Retinal pigment epithelial cell (primary cell): ENCODE measurements around the gene CARD14.

Experiments
- DNase-seq: peaks from one replicate; pipeline ENCODE4 v3.0.0-alpha.2; 2010; ENCODE audit warnings: low read depth
- H3K4me3 ChIP-seq: 2 replicates; pipeline ENCODE4 v1.5.1; 2011; ENCODE audit warnings: mild to moderate bottlenecking, low read length, control low read depth, moderate library complexity
- TF ChIP-seq, protein P1 (sequence below): conservative IDR thresholded peaks from 2 replicates; pipeline ENCODE4 v1.5.1; 2011; ENCODE audit warnings: low read depth, low read length, control low read depth, inconsistent platforms

CARD14 gene

DNA sequence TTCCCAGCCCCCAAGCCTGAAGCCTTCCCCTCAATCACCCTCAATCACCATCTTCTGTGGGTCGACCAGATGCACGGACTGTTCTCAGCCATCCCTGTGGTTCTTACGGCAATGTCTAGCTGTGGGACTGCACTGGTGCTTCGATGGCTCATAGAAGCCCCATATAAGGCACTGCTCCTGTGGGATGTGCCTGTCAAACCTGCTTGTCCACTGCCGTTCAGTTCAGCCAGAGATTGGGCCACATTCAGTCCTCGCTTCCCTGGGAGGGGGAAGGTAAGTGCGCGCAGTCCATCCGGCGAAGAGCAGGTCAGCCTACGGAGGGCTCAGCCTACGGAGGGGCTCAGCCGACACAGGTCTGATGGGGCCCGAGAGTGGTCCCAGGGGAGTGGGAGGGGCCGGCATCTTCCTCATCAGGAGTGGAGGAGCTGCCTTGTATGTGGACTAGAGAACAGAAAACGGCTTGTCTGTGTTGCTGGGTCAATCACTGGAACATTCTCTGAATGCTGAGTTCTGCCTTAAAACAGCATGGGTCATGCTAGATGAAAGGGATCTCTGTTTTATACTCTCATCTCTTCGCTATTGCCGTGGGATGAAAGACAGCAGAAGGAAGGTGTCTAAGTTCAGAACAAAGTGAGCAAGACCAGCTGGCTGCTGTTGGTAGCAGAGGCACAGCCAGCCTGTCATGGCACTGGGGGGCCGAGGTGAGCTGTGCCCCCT, at the start of gene CARD14:
TSS of gene CARD14 (plus strand) at position 247 of the 717 bp plus-strand sequence. CDS start 11,409 bp downstream, outside the sequence.
- H3K4me3 ChIP-seq, result no peak within 1 kb of the TSS
- no peak for DNase-seq
- TF ChIP-seq, protein P1, sequence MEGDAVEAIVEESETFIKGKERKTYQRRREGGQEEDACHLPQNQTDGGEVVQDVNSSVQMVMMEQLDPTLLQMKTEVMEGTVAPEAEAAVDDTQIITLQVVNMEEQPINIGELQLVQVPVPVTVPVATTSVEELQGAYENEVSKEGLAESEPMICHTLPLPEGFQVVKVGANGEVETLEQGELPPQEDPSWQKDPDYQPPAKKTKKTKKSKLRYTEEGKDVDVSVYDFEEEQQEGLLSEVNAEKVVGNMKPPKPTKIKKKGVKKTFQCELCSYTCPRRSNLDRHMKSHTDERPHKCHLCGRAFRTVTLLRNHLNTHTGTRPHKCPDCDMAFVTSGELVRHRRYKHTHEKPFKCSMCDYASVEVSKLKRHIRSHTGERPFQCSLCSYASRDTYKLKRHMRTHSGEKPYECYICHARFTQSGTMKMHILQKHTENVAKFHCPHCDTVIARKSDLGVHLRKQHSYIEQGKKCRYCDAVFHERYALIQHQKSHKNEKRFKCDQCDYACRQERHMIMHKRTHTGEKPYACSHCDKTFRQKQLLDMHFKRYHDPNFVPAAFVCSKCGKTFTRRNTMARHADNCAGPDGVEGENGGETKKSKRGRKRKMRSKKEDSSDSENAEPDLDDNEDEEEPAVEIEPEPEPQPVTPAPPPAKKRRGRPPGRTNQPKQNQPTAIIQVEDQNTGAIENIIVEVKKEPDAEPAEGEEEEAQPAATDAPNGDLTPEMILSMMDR, result no peak

DNA sequence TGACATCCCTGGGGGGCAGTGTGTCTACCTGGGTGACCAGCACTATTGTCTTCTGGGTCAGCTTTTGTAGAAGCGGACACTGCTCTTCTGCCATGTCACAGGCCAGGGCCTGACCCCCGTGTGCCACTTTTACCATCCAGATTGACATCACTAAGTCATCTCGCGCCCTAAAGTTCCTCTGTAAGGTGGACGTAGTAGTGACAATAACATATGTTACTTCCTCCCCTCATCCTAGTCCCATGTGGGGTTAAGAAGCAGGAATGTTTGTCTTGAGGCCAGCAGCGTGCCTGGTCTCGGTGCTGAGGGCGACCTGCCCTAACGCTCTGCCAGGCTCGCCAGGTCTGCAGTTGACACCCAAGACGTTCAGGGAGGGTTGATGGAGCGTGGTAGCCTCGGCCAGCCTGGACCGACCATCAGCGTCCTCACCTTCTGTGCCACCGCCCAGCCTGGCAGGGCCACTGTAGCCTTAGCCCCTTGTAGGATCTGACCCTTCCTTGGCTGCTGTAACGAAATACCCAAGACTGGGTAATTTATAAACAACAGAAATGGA, 47.7 kb upstream of the CARD14 start:
- H3K4me3 ChIP-seq, result no peak overlapping the region
- DNase-seq, result no peak
- TF ChIP-seq, protein P1, result no peak

DNA sequence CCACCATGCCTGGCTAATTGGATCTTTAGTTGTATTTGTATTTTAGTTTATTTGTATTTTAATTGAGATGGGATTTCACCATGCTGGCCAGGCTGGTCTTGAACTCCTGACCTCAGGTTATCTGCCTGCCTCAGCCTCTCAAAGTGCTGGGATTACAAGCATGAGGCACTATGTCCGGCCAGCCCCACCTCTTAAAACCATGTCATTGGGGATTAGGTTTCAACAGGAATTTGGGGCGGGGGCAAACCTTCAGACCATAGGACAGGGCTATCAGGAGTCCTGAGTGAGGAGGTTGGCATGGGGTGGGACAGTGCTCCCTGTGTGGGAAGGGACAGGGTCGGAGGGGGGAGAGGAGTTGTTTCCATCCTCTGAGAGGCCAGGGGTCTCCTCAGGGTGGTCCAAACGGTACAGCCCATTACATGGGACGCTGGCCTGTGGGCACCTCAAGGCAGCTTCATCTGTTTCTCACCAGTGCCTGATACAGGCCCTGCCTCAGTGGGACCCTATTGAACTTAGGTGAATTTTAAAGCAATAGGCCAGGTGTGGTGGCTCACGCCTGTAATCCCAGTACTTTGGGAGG, 46.8 kb upstream of the CARD14 start:
- TF ChIP-seq, protein P1, result no peak
- H3K4me3 ChIP-seq, result no peak overlapping the region
- DNase-seq, result no peak

DNA sequence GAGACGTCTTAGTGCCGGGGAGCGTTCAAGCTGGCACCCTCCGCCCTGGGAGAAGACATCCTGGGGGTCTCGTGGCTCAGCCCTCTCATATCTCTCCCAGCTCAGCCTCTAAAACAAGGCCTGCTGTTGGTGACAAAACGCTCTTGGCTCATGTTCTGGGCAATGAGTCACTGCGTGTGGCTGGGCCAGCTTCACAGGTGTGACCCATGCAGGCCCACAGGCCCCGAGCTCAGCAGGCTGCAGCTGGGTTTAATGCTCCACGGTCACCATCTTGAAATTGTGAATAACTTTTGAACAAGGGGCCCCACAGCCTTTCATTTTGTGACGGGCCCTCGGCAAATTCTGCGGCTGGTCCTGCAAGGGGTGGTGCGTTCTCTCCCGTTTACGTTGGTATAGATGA, 46.0 kb upstream of the CARD14 start:
- DNase-seq, result no peak
- TF ChIP-seq, protein P1, result no peak
- H3K4me3 ChIP-seq, result no peak overlapping the region

DNA sequence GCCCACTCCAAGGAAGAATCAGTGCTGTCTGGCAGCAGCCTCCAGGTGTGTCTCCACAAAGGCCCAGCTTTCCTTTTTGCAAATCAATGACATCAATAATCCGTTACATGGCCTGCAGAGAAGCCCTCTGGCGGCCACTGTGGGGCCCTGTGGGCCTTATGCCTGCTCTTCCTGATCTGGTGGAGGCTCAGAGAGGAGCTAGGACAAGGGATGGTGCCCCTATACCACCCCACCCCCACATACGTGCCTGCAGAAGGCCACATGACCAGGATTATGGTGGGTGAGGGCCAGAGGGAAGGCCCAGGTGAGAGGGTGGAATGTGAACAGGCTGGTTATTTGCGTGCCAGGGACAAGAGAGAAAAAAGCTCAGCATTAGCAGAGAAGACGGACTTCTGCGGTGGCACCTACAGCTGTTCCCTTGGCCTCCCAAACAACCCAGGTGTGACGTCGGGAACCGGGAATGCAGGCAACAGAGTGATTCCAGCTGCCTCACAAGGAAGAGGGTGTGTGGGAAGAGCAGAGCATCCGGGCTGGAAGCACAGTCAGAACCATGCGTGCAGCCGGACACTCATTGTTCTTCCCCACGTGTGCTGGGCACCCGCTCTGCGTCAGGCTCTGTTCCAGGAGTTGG, 45.4 kb upstream of the CARD14 start:
- DNase-seq, result no peak
- TF ChIP-seq, protein P1, result peak; percentile 81
- no peak overlapping the region for H3K4me3 ChIP-seq

DNA sequence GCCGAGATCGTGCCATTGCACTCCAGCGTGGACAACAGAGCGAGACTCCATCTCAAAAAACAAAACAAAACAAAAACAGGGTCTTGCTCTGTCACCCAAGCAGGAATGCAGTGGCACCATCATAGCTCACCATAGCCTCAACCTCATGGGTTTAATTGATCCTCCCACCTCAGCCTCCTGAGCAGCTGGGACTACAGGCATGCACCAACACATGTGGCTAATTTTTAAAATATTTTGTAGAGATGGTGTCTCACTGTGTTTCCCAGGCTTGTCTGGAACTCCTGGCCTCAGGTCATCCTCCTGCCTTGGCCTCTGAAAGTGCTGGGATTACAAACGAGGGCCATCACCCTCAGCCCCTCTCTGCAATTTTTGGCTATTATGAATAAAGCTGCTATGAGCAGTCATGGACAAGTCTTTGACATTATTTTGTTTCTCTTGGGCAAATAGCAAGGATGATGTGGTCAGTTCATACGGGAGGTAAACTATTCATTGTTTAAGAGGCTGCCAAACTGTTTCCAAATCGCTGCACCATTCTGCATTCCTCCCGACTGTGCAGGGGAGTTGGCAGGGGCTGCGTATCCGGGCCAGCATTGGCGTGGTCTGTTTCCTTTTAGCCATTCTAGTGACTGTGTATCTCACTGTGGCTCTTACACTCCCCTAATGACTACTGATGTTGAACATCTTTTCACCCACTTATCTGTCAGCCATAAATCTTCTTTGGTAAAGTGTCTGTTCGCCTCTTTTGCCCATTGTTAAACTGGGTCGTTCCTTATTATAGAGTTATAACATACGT, 44.0 kb upstream of the CARD14 start:
- TF ChIP-seq, protein P1, result no peak
- DNase-seq, result no peak
- H3K4me3 ChIP-seq, result no peak overlapping the region
